Activated T-cell treated with anti-CD3 and anti-CD28 coated beads, Interleukin-2, amount 50 U/mL, for 4 hours (primary cell): Measurements from ENCODE around the gene SELENON. TPM values are rescaled to one million over a fixed set of nuclear protein-coding genes. Genes with fewer than 3 reads are reported as not detected.

Source experiments
- ATAC-seq, 2 donors: fragments of 200-7000 bp; cut with Tn5 transposase; one replicate each; pipeline ENCODE4 v1.10.0; 2021
- DNase-seq: peaks from one replicate; pipeline ENCODE4 v3.0.0-alpha.2; 2020
- H3K27me3 Mint-ChIP-seq: one replicate; pipeline ENCODE4 v1.8.0; 2021; ENCODE audit warnings: low read depth, mixed read lengths
- H3K36me3 Mint-ChIP-seq: one replicate; pipeline ENCODE4 v1.8.0; 2022; ENCODE audit warnings: mixed read lengths; ENCODE audit not compliant: insufficient read depth
- H3K4me1 Mint-ChIP-seq: one replicate; pipeline ENCODE4 v1.8.0; 2021; ENCODE audit warnings: low read depth, mixed read lengths
- H3K4me3 Mint-ChIP-seq: one replicate; pipeline ENCODE4 v1.8.0; 2021; ENCODE audit warnings: mild to moderate bottlenecking, moderate library complexity, mixed read lengths
- H3K9me3 Mint-ChIP-seq: one replicate; pipeline ENCODE4 v1.8.0; 2021; ENCODE audit warnings: mixed read lengths
- total RNA-seq, 3 donors: library from RNA; stranded (reverse); gene quantifications; one replicate each; pipeline ENCODE4 v1.2.1, GENCODE V29; 2021

The SELENON gene
- total RNA-seq, 3 donors from 2014 or later = 18.9 to 23.8 (median 22.2) TPM

DNA sequence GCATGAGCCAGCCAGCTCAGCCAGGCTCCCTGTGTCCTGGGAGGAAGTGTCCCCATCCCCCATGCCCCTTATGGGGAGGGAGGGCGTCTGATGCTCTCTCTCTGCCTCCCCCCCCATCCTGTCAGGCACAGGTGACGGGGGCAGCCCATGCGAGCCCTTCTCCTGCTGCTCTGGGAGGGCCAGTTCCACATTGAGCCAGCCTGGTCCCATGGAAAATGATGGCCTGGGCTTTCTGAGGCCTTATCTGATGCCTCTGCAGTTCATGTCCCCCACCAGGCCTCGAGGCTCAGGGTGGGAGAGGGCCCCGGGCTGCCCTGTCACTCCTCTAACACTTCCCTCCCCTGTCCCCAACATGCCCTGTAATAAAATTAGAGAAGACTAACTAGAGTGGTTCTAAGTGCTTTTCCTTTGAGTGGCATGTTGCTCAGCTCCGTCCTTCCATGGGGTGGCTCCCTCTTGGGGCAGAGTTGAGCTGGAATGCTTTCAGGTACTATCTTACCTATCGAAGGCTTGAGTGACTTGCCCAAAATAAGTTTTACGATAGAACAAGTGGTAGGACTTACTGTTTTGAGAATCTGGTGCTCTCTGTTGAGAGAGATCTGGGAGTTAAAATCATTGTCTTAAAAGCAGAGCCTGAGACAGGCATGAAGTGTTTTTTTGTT is 18.0 kb downstream of the SELENON start:
- Mint-ChIP-seq H3K27me3 (no peaks in the 10 kb centered on the region), H3K4me1 (peaks cover 33% of the 10 kb centered on the region), H3K9me3 (no peaks in the 10 kb centered on the region), H3K36me3 (no peaks in the 10 kb centered on the region), H3K4me3 (peak overlapping the region; percentile 90)
- no peak for DNase-seq
- no peak for ATAC-seq

DNA sequence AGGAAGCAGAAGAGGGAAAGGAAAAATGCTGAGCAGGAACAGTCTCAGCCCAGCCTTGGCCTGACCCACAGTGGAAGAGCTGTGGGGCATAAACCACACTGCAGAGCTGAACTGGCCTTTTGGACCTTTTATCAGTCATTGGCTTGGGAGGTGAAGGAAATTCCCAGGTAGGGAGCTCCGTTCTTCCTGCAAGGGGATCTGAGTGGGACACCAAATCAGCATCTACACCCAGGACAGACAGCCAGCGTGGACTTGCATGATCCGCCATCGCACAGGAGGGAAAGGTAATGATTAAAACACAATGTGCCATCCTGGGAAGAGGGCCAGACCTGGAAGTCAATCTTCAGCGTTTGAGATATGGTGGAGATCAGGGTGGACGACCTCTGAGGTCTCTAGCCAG is 18.6 kb downstream of the SELENON start:
- DNase-seq (no peak), ATAC-seq (no peak)
- Mint-ChIP-seq H3K9me3 (no peaks in the 10 kb centered on the region), H3K36me3 (no peaks in the 10 kb centered on the region), H3K4me1 (peaks cover 33% of the 10 kb centered on the region), H3K27me3 (no peaks in the 10 kb centered on the region), H3K4me3 (peak overlapping the region; percentile 90)

DNA sequence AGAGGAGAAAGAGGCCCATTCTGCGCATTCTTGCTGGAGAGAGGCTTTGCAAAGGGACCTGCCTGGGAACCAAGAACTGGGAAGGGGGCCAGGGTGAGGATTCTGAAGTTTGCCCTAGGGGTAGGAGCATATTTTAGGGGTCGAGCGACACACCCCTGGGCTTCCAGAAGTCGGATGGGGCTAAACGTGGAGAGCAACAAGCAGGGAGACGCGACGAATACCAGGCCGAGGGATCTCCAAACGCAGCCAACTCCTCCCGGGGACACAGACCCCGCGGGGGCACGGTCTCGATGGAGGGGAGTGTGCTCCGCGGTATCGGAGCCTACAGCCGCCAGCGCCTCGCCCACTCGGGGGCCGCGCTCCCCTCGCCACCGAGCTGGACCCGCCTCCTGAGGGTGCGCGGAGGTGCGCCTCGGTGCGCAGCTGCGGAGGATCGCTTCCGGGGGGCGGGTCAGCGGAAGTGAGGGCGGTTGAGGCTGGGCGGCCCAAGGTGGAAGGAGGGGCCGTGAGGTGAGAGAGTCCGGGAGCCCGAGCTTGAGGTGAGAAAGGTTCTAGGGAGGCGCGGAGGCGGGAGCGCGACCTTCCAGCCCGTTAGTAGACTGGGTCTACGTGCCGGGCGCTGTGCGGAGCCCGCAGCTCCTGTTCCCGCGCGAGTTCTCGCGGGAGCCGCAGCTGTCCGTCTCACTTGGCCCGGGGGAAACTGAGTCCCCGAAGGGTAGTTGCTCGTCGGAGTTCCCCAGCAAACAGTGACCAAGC is 19.7 kb downstream of the SELENON start, which contains the start of gene MTFR1L:
Gene MTFR1L (plus strand): TSS at position 464 of the 756 bp plus-strand sequence. CDS start 3,151 bp downstream, outside the sequence.
- H3K27me3 Mint-ChIP-seq = no peaks in the 10 kb centered on the region
- DNase-seq = peak; percentile 92
- peaks cover 33% of the 10 kb centered on the region for H3K4me1 Mint-ChIP-seq
- no peaks in the 10 kb centered on the region for H3K9me3 Mint-ChIP-seq
- ATAC-seq = peak; percentile 90 to 91
- peaks cover 4% of the 10 kb centered on the region for H3K36me3 Mint-ChIP-seq
- peak within 1 kb of the TSS; percentile 90 for H3K4me3 Mint-ChIP-seq

DNA sequence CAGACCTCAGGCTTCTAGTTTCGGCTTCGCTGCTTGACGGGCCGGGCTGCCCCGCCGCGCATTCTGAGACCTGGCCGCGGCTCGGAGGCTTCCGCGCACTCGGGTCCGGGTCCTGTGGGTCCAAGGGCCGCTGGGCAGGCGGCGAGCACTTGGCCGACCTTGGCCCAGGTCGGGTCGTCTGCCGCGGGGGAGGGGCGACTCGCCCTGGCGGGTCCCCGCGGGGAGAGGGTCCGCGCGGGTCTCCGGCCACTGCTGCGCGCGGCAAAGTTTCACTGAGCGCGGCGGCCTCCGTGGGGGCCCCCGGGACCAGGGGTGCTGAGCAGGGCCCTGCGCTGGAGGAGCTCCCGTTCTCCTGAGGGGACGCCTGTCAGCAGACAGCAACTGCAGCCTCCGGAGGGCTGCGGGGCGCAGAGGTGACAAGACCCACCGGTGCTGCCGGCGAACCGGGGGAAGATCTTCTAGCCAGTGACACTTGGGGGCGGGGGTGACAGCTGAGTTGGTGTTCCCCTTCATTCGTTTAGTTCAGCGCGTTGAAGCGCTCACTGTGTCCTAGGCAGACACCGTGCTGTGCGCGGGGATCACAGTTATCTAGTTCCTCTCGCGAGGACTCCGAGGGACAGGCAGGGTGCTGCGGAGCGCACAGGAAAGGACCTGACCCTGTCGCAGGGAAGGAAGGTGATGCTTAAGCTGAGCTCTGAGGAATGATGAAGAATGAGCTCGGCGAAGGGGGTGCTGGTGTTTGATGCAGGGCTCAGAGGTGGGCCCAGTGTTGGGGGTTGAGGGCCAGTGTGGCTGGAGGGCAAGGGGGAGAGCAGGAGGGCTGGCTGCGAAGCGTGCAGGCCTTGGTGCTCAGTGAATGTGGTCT is 20.5 kb downstream of the SELENON start:
- Mint-ChIP-seq H3K9me3 (no peaks in the 10 kb centered on the region), H3K36me3 (peaks cover 4% of the 10 kb centered on the region), H3K4me1 (peaks cover 33% of the 10 kb centered on the region), H3K27me3 (no peaks in the 10 kb centered on the region), H3K4me3 (peak overlapping the region; percentile 90)
- DNase-seq (peak; percentile 61), ATAC-seq (peak; percentile 71)

DNA sequence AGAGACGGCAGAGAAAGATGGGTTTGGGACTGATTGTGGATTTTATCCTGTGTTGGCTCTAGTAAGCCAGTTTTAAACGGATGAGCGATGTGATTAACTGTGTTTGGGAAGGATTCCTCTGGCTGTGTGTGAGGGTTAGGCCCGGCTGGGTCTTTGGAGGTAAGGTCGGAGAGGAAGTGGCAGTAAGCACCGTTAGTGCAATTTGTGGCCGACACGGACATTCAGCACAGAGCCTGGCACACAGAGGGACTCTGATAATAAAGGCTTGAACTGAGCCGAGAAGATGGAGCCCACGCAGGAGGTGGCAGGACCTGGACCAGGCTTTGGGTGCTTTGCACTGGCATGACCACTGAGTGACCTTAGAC is 21.1 kb downstream of the SELENON start:
- ATAC-seq = no peak
- peaks cover 6% of the 10 kb centered on the region for H3K36me3 Mint-ChIP-seq
- peak overlapping the region; percentile 87 for H3K4me3 Mint-ChIP-seq
- H3K27me3 Mint-ChIP-seq = no peaks in the 10 kb centered on the region
- H3K9me3 Mint-ChIP-seq = no peaks in the 10 kb centered on the region
- DNase-seq = no peak
- peaks cover 33% of the 10 kb centered on the region for H3K4me1 Mint-ChIP-seq

DNA sequence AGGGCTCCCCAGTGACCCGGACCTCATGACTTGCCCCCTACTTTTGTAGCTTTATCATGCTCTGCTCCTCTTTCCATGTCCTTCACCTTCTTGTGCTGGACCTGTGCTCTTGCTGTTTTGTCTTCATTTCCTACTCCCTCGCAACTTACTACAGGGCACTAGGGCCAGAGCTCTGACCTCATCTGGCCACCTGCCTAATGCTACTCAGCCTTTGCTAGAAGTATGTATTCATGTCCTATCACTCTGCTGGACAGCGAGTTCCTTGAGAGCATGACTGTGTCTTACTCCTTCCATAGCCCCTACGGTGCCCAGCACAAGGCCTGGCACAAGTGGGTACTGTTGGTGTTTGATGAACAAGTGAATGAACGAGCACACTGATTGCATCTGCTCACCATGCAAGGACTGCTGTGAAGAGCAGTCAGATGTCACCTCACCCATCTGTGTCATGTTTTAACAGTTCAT is 21.7 kb downstream of the SELENON start:
- Mint-ChIP-seq H3K36me3 (peaks cover 9% of the 10 kb centered on the region), H3K4me3 (peak overlapping the region; percentile 87), H3K4me1 (peaks cover 33% of the 10 kb centered on the region), H3K27me3 (no peaks in the 10 kb centered on the region), H3K9me3 (no peaks in the 10 kb centered on the region)
- DNase-seq = no peak
- no peak for ATAC-seq

DNA sequence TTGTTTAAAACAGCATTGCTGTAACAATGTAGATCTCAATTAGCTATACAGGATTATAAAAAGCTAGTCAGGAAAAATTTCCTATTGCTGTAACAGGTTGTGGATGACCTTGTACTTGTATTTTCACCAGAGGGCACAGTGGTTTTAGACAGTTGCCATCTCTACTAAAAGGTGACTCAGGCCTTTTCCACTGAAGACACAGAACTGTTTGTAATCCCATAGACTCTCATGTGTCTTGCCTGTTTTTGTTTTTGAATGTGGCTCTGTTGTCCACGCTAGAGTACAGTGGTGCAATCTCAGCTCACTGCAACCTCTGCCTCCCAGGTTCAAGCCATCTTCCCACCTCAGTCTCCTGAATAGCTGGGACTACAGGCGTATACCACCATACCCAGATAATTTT is 25.6 kb downstream of the SELENON start:
- Mint-ChIP-seq H3K9me3 (no peaks in the 10 kb centered on the region), H3K27me3 (no peaks in the 10 kb centered on the region), H3K36me3 (peaks cover 30% of the 10 kb centered on the region), H3K4me1 (peaks cover 16% of the 10 kb centered on the region), H3K4me3 (no peak overlapping the region)
- ATAC-seq (no peak), DNase-seq (no peak)

DNA sequence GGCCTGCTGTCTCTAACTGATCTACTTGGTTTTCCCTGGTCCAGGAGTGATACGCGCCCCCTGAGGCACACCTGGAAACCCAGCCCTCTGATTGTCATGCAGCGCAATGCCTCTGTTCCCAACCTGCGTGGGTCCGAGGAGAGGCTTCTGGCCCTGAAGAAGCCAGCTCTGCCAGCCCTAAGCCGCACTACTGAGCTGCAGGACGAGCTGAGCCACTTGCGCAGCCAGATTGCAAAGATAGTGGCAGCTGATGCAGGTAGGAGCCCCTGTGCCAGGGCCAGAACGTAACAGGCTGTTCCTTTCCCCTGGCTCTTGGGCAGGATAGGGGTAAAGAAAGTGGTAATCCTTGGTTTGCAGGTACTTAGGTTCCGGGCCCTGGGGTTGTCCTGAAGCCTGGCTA is 26.6 kb downstream of the SELENON start:
- H3K9me3 Mint-ChIP-seq = no peaks in the 10 kb centered on the region
- no peak overlapping the region for H3K4me3 Mint-ChIP-seq
- H3K36me3 Mint-ChIP-seq = peaks cover 38% of the 10 kb centered on the region
- peaks cover 11% of the 10 kb centered on the region for H3K4me1 Mint-ChIP-seq
- H3K27me3 Mint-ChIP-seq = no peaks in the 10 kb centered on the region
- no peak for ATAC-seq
- no peak for DNase-seq

DNA sequence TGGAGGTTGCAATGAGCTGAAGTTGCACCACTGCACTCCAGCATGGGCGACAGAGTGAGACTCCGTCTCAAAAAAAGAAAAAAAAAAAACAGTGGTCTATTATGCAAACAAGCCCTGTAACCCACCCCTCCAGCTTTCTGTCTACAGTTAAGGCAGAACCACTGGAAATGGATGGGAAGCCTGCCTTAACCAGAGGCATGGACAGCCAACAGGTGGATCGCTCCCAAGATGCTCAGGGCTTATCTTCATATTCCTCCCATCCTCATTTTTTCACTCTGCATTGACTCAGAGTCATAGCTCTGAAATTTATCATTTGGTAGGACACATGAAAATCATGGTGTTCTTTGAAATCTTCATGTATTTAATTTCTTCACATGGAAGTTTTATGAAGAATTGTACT is 28.5 kb downstream of the SELENON start:
- ATAC-seq (no peak), DNase-seq (no peak)
- Mint-ChIP-seq H3K9me3 (no peaks in the 10 kb centered on the region), H3K4me1 (peaks cover 8% of the 10 kb centered on the region), H3K4me3 (no peak overlapping the region), H3K36me3 (peaks cover 44% of the 10 kb centered on the region), H3K27me3 (no peaks in the 10 kb centered on the region)

DNA sequence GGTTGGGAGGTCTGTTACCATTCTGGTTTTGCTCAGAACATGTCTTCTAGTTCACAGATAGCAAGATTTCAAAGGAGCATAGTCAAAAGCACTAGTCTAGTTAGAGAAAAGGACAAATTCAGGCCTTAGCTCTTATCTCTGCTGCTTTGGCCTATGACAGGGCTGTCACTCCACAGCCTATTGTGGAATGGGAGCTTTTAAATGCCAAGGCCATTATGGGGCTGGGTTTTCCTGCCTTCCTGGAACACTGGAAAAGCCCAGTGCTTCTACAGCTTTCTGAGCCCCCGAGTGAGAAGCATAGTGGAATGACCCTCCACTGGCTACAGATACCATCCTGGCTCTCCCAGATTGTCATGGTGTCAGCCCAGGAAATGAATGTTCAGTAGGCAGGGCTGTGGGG is 29.1 kb downstream of the SELENON start:
- DNase-seq = no peak
- H3K4me3 Mint-ChIP-seq = no peak overlapping the region
- peaks cover 8% of the 10 kb centered on the region for H3K4me1 Mint-ChIP-seq
- no peaks in the 10 kb centered on the region for H3K27me3 Mint-ChIP-seq
- peaks cover 46% of the 10 kb centered on the region for H3K36me3 Mint-ChIP-seq
- no peaks in the 10 kb centered on the region for H3K9me3 Mint-ChIP-seq
- ATAC-seq = no peak

DNA sequence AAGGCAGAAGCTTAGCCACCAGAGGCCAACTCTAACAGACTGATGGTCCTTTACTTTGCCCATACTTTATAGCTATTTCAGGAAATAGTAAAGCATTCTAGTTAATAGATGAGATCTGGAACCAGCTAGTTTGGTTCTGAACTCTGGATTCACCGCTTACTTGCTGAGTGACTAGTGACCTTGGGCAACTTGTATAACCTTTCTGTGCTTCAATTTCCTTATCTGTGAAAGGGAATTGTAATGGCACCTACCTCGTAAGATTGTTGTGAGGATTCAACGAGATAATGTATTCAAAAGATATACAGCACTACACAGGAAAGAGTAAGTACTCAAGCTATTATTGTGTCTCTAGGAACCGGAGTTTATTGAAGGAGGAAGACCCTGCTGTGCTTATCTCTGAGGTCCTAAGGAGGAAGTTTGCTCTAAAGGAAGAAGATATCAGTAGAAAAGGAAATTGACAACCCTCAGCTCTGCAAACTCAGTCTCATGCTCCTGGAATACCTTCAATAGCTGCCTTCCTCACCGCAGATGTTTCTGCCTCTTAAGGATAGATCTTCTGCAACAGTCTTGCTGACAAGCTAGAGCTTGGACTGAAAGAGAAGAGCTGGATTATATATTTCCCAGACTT is 31.7 kb downstream of the SELENON start:
- ATAC-seq (no peak), DNase-seq (no peak)
- peaks cover 8% of the 10 kb centered on the region for H3K4me1 Mint-ChIP-seq
- H3K27me3 Mint-ChIP-seq = no peaks in the 10 kb centered on the region
- peaks cover 48% of the 10 kb centered on the region for H3K36me3 Mint-ChIP-seq
- H3K4me3 Mint-ChIP-seq = no peak overlapping the region
- H3K9me3 Mint-ChIP-seq = no peaks in the 10 kb centered on the region

DNA sequence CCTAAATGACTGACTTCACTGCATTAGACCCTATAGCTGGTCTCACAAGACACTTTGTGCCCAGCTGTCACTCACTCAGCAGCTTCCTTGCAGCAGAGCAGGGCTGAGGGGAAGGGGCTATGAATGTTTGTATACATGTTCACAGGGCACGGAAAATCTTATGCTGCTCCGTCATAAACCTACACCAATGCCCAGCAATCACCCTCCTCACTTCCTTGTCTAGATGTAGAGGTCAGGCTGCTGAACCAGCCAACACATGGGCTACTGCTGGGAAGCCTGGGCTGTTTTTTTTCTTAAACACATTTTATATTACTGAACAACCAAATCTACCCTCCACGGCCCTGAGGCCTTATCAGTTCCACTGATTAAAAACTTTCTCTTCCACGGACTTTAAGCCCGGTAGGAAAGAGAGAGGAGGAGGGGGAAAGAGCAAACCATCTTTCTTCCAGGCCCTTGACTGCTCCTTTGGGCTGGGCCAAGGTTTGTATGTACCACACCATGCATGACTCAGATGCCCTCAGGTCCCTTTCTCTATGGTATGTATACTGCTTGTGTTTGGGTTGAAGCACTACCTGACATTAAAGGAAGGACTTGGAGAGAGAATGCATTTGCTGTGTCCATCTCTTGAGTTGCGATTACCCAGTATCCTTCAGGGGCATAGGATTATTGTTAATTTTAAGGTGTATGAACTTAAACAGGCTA is 32.5 kb downstream of the SELENON start:
- Mint-ChIP-seq H3K9me3 (no peaks in the 10 kb centered on the region), H3K4me3 (no peak overlapping the region), H3K4me1 (peaks cover 8% of the 10 kb centered on the region), H3K36me3 (peaks cover 44% of the 10 kb centered on the region), H3K27me3 (no peaks in the 10 kb centered on the region)
- no peak for DNase-seq
- no peak for ATAC-seq

DNA sequence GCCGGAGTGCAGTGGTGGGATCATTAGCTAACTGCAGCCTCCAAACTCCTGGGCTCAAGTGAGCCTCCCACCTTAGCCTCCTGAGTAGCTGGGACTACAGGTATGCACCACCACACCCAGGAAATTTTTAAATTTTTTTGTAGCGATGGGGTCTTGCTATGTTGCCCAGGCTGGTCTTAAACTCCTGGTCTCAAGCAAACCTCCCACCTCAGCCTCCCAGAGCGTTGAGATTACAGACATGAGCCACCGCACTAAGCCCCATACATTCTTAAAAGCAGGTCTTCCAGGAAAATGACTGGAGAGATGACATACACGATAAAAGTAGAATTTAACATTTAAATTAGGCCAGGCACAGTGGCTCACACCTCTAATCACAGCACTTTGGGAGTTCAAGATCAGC is 33.2 kb downstream of the SELENON start:
- Mint-ChIP-seq H3K36me3 (peaks cover 40% of the 10 kb centered on the region), H3K4me1 (peaks cover 8% of the 10 kb centered on the region), H3K27me3 (no peaks in the 10 kb centered on the region), H3K4me3 (no peak overlapping the region), H3K9me3 (no peaks in the 10 kb centered on the region)
- no peak for ATAC-seq
- no peak for DNase-seq
